Fibroblast of lung (primary cell): ENCODE measurements around the gene RNF180.

Experiments used
- EZH2 ChIP-seq: IDR thresholded peaks from 2 replicates; pipeline ENCODE4 v1.5.1; 2012; ENCODE audit warnings: low read length, control low read depth, mild to moderate bottlenecking; ENCODE audit errors: missing control alignments
- TF ChIP-seq, protein P1 (sequence below), 2 donors: IDR thresholded peaks in 1 of 2; conservative IDR thresholded peaks in 1 of 2; 1 replicate in 1 of 2; 2 replicates in 1 of 2; pipeline ENCODE4 v1.5.1; 2011 to 2012; ENCODE audit warnings: low read length in 2 of 2, control low read depth in 1 of 2, inconsistent platforms in 1 of 2, low read depth in 1 of 2, mild to moderate bottlenecking in 1 of 2

- no peak for TF ChIP-seq EZH2
- TF ChIP-seq, protein P1, sequence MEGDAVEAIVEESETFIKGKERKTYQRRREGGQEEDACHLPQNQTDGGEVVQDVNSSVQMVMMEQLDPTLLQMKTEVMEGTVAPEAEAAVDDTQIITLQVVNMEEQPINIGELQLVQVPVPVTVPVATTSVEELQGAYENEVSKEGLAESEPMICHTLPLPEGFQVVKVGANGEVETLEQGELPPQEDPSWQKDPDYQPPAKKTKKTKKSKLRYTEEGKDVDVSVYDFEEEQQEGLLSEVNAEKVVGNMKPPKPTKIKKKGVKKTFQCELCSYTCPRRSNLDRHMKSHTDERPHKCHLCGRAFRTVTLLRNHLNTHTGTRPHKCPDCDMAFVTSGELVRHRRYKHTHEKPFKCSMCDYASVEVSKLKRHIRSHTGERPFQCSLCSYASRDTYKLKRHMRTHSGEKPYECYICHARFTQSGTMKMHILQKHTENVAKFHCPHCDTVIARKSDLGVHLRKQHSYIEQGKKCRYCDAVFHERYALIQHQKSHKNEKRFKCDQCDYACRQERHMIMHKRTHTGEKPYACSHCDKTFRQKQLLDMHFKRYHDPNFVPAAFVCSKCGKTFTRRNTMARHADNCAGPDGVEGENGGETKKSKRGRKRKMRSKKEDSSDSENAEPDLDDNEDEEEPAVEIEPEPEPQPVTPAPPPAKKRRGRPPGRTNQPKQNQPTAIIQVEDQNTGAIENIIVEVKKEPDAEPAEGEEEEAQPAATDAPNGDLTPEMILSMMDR (conservative IDR thresholded peaks at IDR 0.05 in 1 of 2, IDR thresholded peaks at IDR 0.05 in 1 of 2; ENCODE audit: low read depth in 1 of 2, low read length in 2 of 2) = no peak
These were observed 1.9 kb upstream of the RNF180 start for GRCh38 chr5:64163746-64164145.
